HG02981 (cell line): ENCODE results near the gene CDC42BPG.
A peak's percentile ranks its signal among the peaks of the same experiment; 100 is the strongest.

Experiments
- ATAC-seq: cut with Tn5 transposase; IDR thresholded peaks from one replicate; pipeline ENCODE4 v1.9.1; 2021; ENCODE audit warnings: mild to moderate bottlenecking, moderate library complexity; ENCODE audit not compliant: unreplicated experiment

CDC42BPG gene

DNA sequence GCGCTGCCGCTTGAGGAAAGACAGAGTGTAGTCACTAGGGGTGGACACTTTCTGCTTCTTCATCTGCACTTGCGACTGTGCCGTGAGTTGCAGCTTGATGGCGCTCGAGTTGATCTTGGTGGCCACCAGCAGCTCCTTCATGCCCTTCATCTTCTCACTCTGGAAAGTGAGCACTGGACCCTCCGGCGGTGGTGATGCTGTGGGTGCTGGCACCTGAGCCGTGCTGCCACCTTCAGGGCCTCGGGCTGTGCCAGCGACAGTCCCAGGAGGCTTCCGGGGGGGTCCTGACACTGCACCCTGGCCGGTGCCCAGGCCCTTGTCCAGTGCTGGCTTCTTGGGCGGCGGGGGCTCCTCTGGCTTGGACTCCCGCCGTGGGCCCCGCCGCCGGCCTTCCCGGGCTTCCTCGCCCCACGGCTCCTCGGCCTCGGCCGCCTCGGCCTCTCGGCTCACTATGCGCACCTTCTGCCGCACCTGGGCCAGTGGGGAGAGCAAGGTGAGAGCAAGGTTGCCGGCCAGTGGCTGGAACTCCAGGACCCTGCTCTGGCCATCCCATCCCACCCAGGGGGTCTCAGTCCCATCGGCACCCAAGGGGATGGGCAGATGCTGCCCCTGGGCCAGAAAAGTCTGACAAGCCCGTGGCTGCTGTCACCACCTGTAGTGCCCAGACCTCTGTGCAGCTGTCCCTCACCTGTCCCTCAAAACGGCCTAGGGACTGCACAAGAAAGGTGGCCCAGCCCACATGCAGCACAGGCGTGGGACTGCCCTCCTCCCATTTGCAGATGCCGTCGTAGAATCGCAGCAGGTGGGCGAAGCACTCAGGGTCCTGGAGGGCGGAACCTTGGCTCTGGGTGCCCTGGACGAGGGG lies 39.9 kb downstream of the CDC42BPG start:
- ATAC-seq: no peak

- ATAC-seq: no peak
These were observed 40.6 kb downstream of the CDC42BPG start for GRCh38 chr11:64803846-64804345.

DNA sequence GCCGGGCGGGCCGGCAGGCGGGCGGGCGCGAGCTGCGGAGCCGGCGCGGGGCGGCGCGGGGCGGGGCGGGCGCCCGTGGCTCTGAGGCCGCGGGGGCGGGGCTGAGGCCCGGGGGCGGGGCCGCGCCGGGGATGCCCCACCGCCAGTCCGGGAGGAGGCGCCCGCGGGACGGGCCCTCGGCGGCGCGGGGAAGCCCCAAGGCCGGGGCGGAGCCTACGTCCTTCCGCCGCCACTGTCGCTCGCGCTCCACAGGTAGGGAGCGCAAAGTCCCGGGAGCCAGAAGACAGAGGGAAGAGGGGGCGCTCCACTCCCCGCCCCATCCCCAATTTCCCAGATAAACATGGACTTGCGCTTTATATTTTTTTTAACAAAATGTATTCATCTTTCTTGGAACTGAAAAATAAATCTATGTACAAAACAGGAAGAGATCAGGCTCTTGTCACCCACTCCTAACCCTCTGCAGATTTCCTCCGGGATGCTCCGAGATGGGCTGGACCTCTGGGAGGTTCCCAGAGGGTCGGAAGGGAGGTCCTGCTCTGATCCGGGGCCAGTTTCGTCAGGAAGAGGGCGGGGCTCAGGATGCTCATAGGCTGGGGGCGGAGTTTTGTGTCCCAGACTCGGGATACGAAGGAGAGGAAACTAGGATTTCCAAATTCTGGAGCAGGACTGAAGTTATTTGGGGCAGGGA lies 41.2 kb downstream of the CDC42BPG start, which contains the start of gene MAP4K2:
TSS of gene MAP4K2 (minus strand) at position 57 of the 688 bp plus-strand sequence. CDS start 65 bp downstream, outside the sequence.
- ATAC-seq: peak; percentile 53

DNA sequence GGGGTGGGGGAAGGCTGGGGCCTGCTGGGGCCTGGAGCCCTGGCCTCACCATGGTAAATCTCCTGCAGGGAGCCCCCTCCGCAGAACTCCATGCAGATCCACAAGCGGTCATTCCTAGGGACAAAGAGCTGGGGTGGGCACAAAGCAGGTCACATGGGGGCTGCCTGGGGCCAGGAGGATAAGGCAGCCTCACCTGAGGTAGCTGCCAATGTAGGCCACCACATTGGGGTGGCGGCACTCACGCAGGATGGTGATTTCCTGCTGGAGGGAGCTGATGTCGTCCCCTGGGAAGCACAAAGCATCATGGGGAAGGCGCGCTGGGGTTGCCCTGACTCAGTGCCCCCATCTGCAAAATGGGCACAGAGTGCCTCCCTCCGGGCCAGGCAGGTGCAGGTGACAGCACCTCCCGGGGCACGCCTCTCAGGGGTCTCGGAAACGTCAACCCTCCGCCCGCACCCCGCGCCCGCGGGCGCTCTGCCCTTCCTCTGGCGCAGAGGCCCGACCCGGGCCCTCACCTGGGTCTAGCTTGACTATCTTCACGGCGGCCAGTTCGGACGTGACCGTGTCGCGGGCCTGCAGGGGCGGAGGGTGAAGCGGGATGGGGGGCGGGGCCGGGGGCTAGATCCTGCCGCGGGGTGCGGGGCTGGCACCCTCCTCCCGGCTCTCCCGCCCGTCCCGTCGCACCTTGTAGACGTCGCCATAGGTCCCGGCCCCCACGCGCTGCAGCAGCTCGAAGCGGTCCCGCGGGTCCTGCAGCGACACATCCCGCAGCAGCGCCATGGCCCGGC lies 41.9 kb downstream of the CDC42BPG start:
- ATAC-seq: peak; percentile 8

DNA sequence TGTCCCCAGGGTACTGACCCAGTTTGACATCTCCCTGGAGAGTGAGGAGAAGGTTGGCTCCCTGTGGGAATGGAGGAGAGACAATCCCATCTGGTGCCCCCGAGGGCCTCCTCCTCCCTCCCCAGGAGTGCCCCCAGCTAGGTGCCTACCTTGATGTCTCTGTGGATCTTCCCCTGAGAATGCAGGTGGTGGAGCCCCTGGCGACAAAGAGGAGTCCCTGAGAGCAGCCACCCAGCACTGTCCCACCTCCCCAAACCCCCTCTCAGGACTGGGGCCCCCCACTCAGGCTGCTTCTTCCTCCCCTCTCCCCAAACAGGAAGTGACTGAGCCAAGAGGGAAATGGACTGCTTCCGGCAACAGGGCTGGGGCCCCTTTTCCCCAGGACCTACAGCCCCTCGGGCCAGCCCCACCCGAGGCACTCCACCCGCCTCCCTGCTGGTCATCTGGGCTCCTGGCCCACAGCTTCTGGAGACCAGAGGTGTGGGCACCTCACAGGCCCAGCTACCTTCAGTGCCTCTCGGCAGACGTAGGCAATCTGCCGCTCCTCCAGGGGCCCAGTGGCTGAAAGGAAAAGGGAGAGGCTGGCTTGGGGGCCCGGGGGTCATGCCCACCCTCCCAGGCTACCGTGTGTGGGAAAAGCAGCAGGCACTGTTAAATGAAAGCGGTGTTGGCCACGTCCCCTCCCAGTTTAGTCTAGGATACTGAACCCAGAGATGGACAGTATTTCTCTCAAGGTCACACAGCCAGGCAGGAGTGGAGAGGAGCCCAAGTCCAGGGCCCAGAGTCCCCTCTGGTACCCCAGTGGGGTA lies 42.7 kb downstream of the CDC42BPG start:
- no peak for ATAC-seq

DNA sequence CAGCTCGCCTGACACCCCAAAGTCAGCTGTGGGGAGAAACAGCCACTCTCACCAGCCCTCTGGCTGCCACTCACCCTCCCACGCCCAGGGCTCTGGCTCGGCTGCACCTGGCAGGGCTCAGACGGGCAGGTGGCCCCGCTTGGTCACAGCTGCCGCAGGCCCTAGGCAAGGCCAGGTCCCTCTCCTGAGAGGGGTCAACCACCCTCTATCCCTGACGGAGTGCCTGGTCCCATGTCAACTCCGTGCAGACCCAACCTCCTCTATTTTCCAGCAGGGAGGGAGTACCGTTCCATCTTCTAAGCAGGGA lies 43.3 kb downstream of the CDC42BPG start:
- no peak for ATAC-seq

- ATAC-seq: no peak
These were observed 43.9 kb downstream of the CDC42BPG start for GRCh38 chr11:64800303-64801157.

DNA sequence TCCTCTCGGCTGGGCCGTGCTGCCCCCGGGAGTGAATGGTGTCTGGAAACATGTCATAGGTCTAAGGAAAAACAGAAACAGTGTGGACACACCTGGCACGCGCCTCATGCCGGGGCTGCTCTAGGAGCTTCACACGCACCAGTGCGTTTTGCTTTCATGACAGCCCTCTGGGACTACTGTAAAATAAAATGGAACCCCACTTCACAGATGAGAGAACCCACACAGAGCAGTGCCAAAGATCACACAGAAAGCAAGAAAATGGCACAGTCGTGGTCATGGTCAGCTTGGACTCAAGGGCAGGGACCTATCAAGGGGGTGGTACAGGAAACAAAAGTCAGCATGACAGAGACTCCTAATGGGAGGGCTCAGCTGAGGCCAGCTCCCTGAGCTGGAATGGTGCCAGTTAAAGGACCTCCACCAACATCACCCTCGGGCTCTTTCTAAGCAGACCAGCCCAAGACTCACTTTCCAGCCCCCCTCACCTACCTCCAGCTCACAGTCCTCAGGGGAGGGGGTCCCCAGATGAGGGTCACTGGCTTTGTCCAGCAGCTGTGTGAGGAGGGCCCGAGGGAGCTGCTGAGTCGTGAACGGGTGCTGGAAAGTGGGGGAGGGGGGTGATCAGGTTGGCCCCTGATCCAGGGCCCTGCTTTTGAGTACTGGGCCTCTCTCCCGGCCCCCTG lies 44.7 kb downstream of the CDC42BPG start:
- no peak for ATAC-seq

GRCh38 chr11:64799256-64799622 lies 45.2 kb downstream of the CDC42BPG start:
- no peak for ATAC-seq

GRCh38 chr11:64796757-64797541 lies 47.5 kb downstream of the CDC42BPG start:
- no peak for ATAC-seq

DNA sequence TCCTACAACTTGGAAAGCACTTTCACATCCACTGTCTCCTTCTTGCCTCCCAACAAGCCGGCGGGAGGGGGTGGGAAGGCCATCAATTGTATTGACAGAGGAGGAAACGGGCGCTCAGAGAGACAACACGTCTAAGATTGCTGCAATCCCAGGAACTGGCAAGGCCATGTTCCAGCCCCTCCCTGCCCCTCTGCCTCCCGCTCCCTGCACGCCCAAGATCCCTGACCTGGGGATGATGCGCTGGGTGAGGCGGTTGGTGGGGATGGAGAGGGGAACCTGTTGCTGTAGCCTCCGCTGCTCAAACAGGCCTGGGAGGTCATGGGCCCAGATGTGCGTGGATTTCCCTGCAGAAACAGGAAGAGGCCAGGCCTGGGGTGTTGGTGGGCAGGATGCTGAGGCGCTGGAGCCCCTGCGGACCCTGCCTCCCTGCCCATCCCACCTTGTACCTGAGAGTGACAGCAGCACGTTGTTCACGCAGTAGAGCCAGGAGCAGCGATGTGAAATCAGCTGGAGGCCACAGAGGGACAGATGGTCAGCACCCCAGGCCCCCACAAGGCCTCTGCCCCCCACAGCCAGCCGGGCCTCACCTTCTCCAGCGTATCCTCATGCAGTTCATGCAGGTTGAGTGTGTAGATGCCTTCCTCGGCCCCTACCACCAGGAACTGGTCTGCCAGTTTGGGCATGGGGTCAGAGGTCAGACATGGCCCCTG lies 48.3 kb downstream of the CDC42BPG start:
- no peak for ATAC-seq

- no peak for ATAC-seq
These were observed 49.9 kb downstream of the CDC42BPG start for GRCh38 chr11:64794526-64794925.

DNA sequence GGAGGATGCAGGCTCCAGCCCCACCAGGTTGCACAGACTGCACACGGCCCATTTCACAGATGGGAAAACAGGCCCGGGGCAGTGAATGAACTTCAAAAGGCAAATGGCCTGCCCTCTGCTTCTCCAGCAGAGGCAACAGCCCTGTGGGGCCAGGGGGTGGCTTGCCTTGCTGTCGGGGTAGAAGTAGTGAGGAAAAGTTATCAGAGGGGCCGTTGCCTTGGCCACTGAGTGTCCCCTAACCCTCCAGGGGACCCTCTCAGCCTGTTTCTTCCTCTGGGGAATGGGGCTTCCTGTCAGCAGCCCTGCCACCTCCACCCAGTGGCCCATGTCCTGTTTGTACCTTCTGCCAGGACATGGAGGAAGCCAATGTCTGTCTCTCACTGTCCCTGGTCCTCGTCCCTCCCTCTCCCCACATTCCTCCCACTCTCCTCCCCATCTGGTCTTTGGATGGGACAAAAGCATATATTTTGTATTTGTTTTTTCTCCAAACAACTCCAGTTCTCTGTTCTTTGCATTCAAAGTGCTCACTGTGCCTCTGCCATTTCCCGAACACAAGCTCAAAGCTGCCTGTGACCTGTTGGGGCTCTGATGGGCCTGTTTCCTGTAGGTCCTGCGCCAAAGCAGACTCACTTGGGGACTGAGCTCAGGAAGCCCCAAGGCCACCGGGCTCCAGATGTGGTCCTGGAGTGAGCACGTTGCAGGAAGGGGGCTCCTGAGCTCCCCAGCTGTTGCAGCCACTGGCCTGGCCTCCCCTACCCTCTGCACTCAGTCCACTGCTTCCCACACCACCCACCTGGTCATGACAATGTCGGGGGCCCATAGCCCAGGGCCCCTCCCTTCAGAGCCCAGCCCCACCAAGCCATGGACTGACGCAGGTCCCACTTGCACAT lies 50.9 kb downstream of the CDC42BPG start:
- no peak for ATAC-seq

DNA sequence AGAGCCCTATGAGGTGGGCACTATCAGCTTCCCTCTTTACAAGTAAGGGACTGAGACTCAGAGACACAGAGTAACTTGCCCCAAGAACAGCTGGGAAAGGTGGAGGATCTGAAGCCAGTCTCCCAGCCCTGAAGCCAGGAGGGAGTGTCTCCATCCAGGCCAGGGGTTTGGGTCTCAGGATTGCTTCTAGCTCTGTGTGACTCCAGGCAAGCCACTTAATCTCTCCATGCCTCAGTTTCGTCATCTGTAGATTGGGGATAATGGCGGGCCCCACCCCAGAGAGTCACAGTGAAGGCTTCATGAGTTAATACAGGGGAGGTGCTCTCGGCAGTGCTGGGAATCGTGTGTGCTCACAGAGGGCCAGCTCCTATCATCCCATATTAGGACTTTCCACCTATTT lies 52.0 kb downstream of the CDC42BPG start:
- ATAC-seq: no peak

- ATAC-seq: no peak
These were observed 52.6 kb downstream of the CDC42BPG start for GRCh38 chr11:64791781-64792291.
